Vagina (tissue), 2 donors: Measurements from ENCODE around the gene LAT.

Experiments used
- CTCF ChIP-seq, 3 experiments: fragments of 450-650 bp in 2 of 3; fragments of 200-600 bp in 1 of 3; sonication (generic) in 1 of 3; IDR thresholded peaks; one replicate each; pipeline ENCODE4 v1.5.1; 2017 to 2019; ENCODE audit warnings: antibody characterized with exemption in 3 of 3, mild to moderate bottlenecking in 2 of 3, moderate library complexity in 2 of 3
- POLR2A ChIP-seq, 2 donors: fragments of 450-650 bp; IDR thresholded peaks; one replicate each; pipeline ENCODE4 v1.6.1; 2017; ENCODE audit warnings: antibody characterized with exemption in 2 of 2, mild to moderate bottlenecking in 2 of 2, moderate library complexity in 2 of 2

DNA sequence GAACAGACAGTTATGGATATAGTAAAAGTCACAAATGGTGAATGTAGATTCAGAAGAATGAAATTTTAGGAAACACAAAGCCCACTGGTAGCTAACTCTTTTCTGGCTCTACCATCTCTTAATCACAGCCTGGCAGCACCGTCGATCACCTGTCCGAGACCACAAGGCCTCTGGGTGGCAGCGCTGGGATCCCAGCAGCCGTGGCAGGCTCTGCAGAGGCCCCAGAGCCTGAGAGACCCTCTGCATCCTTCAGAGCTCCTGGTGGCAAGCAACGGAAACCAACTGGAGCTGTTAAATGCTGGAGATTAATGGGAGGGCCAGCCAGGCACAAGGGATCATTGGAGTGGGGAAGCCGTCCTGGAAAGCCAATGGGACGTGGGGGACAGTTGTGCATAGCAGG lies 26.3 kb downstream of the LAT start:
- TF ChIP-seq CTCF (IDR thresholded peaks at IDR 0.05): no peak
- TF ChIP-seq POLR2A (IDR thresholded peaks at IDR 0.05): no peak
